ENCODE data around the gene CCDC93. TPM values are rescaled to one million over a fixed set of nuclear protein-coding genes. Genes with fewer than 3 reads are reported as not detected.

Gene CCDC93
- polyA plus RNA-seq, 1 donor from 2014 or later = 98.4 TPM

GRCh38 chr2:118006861-118007260 is 7.0 kb downstream of the CCDC93 start:
- Histone ChIP-seq H3K27me3 (ENCODE audit: insufficient read depth, low read depth, low read length) (no peaks in the 10 kb centered on the region), H3K4me2 (ENCODE audit: low read length) (no peak overlapping the region), H2AFZ (ENCODE audit: low read depth, low read length) (no peak overlapping the region), H4K20me1 (ENCODE audit: insufficient read depth) (no peaks in the 10 kb centered on the region), H3K79me2 (replicated peaks; ENCODE audit: insufficient read depth, low read length) (peaks cover 9% of the 10 kb centered on the region), H3K4me3 (ENCODE audit: low read length) (no peak overlapping the region), H3K9me3 (ENCODE audit: low read length) (no peaks in the 10 kb centered on the region), H3K27ac (ENCODE audit: low read length) (no peak overlapping the region), H3K9ac (ENCODE audit: low read length) (no peak overlapping the region), H3F3A (ENCODE audit: insufficient read depth, low read length, poor library complexity, severe bottlenecking) (no peaks in the 10 kb centered on the region), H3K9me2 (ENCODE audit: insufficient read depth, low read length) (no peaks in the 10 kb centered on the region), H3K36me3 (ENCODE audit: insufficient read depth, low read length) (no peaks in the 10 kb centered on the region)
- no peak for TF ChIP-seq POLR2AphosphoS5 (IDR thresholded peaks at IDR 0.05)
- TF ChIP-seq RAD21 (conservative IDR thresholded peaks at IDR 0.05) = no peak
- TF ChIP-seq EZH2 (IDR thresholded peaks at IDR 0.05; ENCODE audit: borderline replicate concordance, insufficient read depth, low read length, poor library complexity, severe bottlenecking) = no peak
- TF ChIP-seq EP300 (conservative IDR thresholded peaks at IDR 0.05; ENCODE audit: poor library complexity, severe bottlenecking) = no peak
- TF ChIP-seq, protein P1, sequence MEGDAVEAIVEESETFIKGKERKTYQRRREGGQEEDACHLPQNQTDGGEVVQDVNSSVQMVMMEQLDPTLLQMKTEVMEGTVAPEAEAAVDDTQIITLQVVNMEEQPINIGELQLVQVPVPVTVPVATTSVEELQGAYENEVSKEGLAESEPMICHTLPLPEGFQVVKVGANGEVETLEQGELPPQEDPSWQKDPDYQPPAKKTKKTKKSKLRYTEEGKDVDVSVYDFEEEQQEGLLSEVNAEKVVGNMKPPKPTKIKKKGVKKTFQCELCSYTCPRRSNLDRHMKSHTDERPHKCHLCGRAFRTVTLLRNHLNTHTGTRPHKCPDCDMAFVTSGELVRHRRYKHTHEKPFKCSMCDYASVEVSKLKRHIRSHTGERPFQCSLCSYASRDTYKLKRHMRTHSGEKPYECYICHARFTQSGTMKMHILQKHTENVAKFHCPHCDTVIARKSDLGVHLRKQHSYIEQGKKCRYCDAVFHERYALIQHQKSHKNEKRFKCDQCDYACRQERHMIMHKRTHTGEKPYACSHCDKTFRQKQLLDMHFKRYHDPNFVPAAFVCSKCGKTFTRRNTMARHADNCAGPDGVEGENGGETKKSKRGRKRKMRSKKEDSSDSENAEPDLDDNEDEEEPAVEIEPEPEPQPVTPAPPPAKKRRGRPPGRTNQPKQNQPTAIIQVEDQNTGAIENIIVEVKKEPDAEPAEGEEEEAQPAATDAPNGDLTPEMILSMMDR (IDR thresholded peaks at IDR 0.05; ENCODE audit: poor library complexity, severe bottlenecking) = no peak
- no peak for TF ChIP-seq SMC3 (conservative IDR thresholded peaks at IDR 0.05; ENCODE audit: poor library complexity)
- no peak for TF ChIP-seq REST (IDR thresholded peaks at IDR 0.05; ENCODE audit: borderline replicate concordance)
- TF ChIP-seq TAF1 (IDR thresholded peaks at IDR 0.05; ENCODE audit: low read depth) = no peak
- no peak for TF ChIP-seq MXI1 (conservative IDR thresholded peaks at IDR 0.05; ENCODE audit: poor library complexity, severe bottlenecking)

DNA sequence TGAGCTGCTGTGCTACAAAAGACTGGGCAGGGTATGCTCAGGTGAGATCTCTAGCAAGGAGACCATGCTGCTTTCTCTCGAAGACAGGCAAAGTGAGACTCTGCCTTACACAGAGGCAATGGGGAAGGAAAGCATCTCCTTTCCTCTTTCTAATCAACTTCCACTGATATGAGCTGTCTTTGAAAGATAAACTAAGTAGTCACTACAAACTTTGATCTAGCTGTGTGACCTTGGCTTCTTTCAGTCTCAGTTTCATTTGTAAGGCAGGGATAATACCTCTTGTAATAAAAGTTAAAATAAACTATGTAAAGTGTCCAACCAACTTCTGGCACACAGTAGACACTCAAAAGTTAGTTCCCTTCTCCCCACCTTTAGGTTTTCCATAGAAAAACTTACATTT is 7.5 kb downstream of the CCDC93 start:
- H3K79me2 ChIP-seq (replicated peaks; ENCODE audit: insufficient read depth, low read length) = peaks cover 6% of the 10 kb centered on the region
- no peaks in the 10 kb centered on the region for H3K9me3 ChIP-seq (ENCODE audit: low read length)
- H3K4me3 ChIP-seq (ENCODE audit: low read length) = no peak overlapping the region
- H3K9me2 ChIP-seq (ENCODE audit: insufficient read depth, low read length) = no peaks in the 10 kb centered on the region
- TF ChIP-seq, protein P1 (IDR thresholded peaks at IDR 0.05; ENCODE audit: poor library complexity, severe bottlenecking) = no peak
- TF ChIP-seq SMC3 (conservative IDR thresholded peaks at IDR 0.05; ENCODE audit: poor library complexity) = no peak
- no peak for TF ChIP-seq REST (IDR thresholded peaks at IDR 0.05; ENCODE audit: borderline replicate concordance)
- TF ChIP-seq MXI1 (conservative IDR thresholded peaks at IDR 0.05; ENCODE audit: poor library complexity, severe bottlenecking) = no peak
- TF ChIP-seq EP300 (conservative IDR thresholded peaks at IDR 0.05; ENCODE audit: poor library complexity, severe bottlenecking) = no peak
- TF ChIP-seq EZH2 (IDR thresholded peaks at IDR 0.05; ENCODE audit: borderline replicate concordance, insufficient read depth, low read length, poor library complexity, severe bottlenecking) = no peak
- no peak for TF ChIP-seq POLR2AphosphoS5 (IDR thresholded peaks at IDR 0.05)
- no peak for TF ChIP-seq TAF1 (IDR thresholded peaks at IDR 0.05; ENCODE audit: low read depth)
- no peak for TF ChIP-seq RAD21 (conservative IDR thresholded peaks at IDR 0.05)
- no peaks in the 10 kb centered on the region for H3F3A ChIP-seq (ENCODE audit: insufficient read depth, low read length, poor library complexity, severe bottlenecking)
- no peaks in the 10 kb centered on the region for H3K27me3 ChIP-seq (ENCODE audit: insufficient read depth, low read depth, low read length)
- no peak overlapping the region for H3K4me2 ChIP-seq (ENCODE audit: low read length)
- H3K36me3 ChIP-seq (ENCODE audit: insufficient read depth, low read length) = no peaks in the 10 kb centered on the region
- no peak overlapping the region for H3K27ac ChIP-seq (ENCODE audit: low read length)
- no peaks in the 10 kb centered on the region for H4K20me1 ChIP-seq (ENCODE audit: insufficient read depth)
- H2AFZ ChIP-seq (ENCODE audit: low read depth, low read length) = no peak overlapping the region
- no peak overlapping the region for H3K9ac ChIP-seq (ENCODE audit: low read length)

Measured in neural cell (in vitro differentiated cells).